Endothelial cell of umbilical vein (primary cell): ENCODE results near the gene PRRX2. TPM values are rescaled to one million over a fixed set of nuclear protein-coding genes. Genes with fewer than 3 reads are reported as not detected.

Experiments
- BruUV-seq: library from RNA; stranded (reverse); fragments of 400-500 nt; replicated peaks from 2 replicates; lab custom pipeline; 2021; lab: Mats Ljungman, UMichigan
- CTCF ChIA-PET: fragments of 300-600, 350-600 bp; sonication (Branson Sonifier 250); formaldehyde crosslinking; loops from one replicate; lab custom pipeline; 2021; ENCODE audit warnings: antibody characterized with exemption, inconsistent platforms; lab: Charles Lee
- POLR2A ChIA-PET: fragments of 300-600, 350-600 bp; sonication (Branson Sonifier 250); formaldehyde crosslinking; loops from one replicate; lab custom pipeline; 2021; ENCODE audit warnings: antibody characterized with exemption, inconsistent platforms; lab: Charles Lee
- DNase-seq: peaks from one replicate; pipeline ENCODE4 v3.0.0-alpha.2; 2011; ENCODE audit warnings: low read depth, low spot score
- FAIRE-seq: peaks from 2 replicates; lab custom pipeline; 2011; peaks lifted over from hg19 to GRCh38; lab: Jason Lieb, UNC
- H2AFZ ChIP-seq: 2 replicates; pipeline ENCODE4 v1.6.0; 2012; ENCODE audit warnings: low read depth, low read length, control low read depth, inconsistent platforms
- H3K27ac ChIP-seq: 2 replicates; pipeline ENCODE4 v1.5.1; 2011; ENCODE audit warnings: low read depth, mild to moderate bottlenecking, control low read depth, low read length, moderate library complexity; ENCODE audit not compliant: insufficient read depth
- H3K27me3 ChIP-seq, 2 experiments: 2 replicates each; pipeline versions ENCODE4 v1.6.0 to v1.6.1; 2011; ENCODE audit warnings: low read length in 2 of 2, mixed read lengths in 1 of 2; ENCODE audit not compliant: control insufficient read depth in 2 of 2, insufficient read depth in 2 of 2
- H3K36me3 ChIP-seq, 2 experiments: 2 replicates in 1 of 2; 3 replicates in 1 of 2; pipeline ENCODE4 v1.5.1; 2011; ENCODE audit warnings: low read length in 2 of 2, mild to moderate bottlenecking in 1 of 2, moderate library complexity in 1 of 2; ENCODE audit not compliant: control insufficient read depth in 2 of 2, insufficient read depth in 2 of 2; ENCODE audit errors: extremely low read depth in 1 of 2
- H3K4me1 ChIP-seq: 3 replicates; pipeline ENCODE4 v1.5.1; 2011; ENCODE audit warnings: mild to moderate bottlenecking, low read length; ENCODE audit not compliant: control insufficient read depth, insufficient read depth; ENCODE audit errors: extremely low read depth
- H3K4me2 ChIP-seq: 2 replicates; pipeline ENCODE4 v1.6.1; 2011; ENCODE audit warnings: low read length, control low read depth, mixed read lengths; ENCODE audit not compliant: insufficient read depth
- H3K4me3 ChIP-seq, 3 experiments: fragments of 200-600 bp in 1 of 3; sonication (generic), shearing (Covaris generic) in 1 of 3; replicated peaks in 1 of 3; 2 replicates each; pipeline ENCODE4 v1.5.1; 2011 to 2016; ENCODE audit warnings: control low read depth in 3 of 3, low read length in 3 of 3, mild to moderate bottlenecking in 2 of 3, inconsistent platforms in 1 of 3, low read depth in 1 of 3, moderate library complexity in 1 of 3; ENCODE audit not compliant: insufficient read depth in 1 of 3
- H3K79me2 ChIP-seq: 2 replicates; pipeline ENCODE4 v1.6.0; 2012; ENCODE audit warnings: low read length, inconsistent platforms; ENCODE audit not compliant: control insufficient read depth, insufficient read depth
- H3K9ac ChIP-seq: replicated peaks from 2 replicates; pipeline ENCODE3; 2011; ENCODE audit warnings: low read length, control low read depth; ENCODE audit not compliant: insufficient read depth; ENCODE audit errors: extremely low read depth
- H3K9me1 ChIP-seq: replicated peaks from 3 replicates; pipeline ENCODE4 v1.6.0; 2011; ENCODE audit warnings: mild to moderate bottlenecking, low read length; ENCODE audit not compliant: control insufficient read depth, insufficient read depth; ENCODE audit errors: extremely low read depth
- H3K9me3 ChIP-seq: replicated peaks from 2 replicates; pipeline ENCODE4 v1.5.1; 2012; ENCODE audit warnings: low read length, inconsistent platforms; ENCODE audit not compliant: control insufficient read depth, insufficient read depth
- H4K20me1 ChIP-seq: replicated peaks from 2 replicates; pipeline ENCODE3; 2011; ENCODE audit warnings: mild to moderate bottlenecking, low read length; ENCODE audit not compliant: control insufficient read depth, insufficient read depth; ENCODE audit errors: extremely low read depth
- CTCF ChIP-seq, 2 donors: IDR thresholded peaks; 1 replicate in 1 of 2; 2 replicates in 1 of 2; pipeline ENCODE4 v1.5.1; 2011; ENCODE audit warnings: low read length in 2 of 2, mild to moderate bottlenecking in 2 of 2, moderate library complexity in 2 of 2, control low read depth in 1 of 2, inconsistent platforms in 1 of 2, low read depth in 1 of 2; ENCODE audit not compliant: insufficient read depth in 1 of 2; ENCODE audit errors: extremely low read depth in 1 of 2
- EZH2 ChIP-seq: IDR thresholded peaks from 2 replicates; pipeline ENCODE4 v1.6.1; 2012; ENCODE audit warnings: borderline replicate concordance, low read depth, mild to moderate bottlenecking, moderate library complexity, low read length, inconsistent platforms; ENCODE audit not compliant: severe bottlenecking
- FOS ChIP-seq: IDR thresholded peaks from 2 replicates; pipeline ENCODE4 v1.6.1; 2011; ENCODE audit warnings: mild to moderate bottlenecking, low read length, moderate library complexity, borderline replicate concordance; ENCODE audit not compliant: insufficient read depth
- GATA2 ChIP-seq: IDR thresholded peaks from 2 replicates; pipeline ENCODE4 v1.7.0; 2011; ENCODE audit warnings: low read depth, mild to moderate bottlenecking, moderate library complexity, mixed read lengths, low read length; ENCODE audit not compliant: insufficient read length, insufficient read depth
- JUN ChIP-seq: IDR thresholded peaks from 2 replicates; pipeline ENCODE4 v1.6.1; 2011; ENCODE audit warnings: borderline replicate concordance, low read depth; ENCODE audit not compliant: insufficient read length, insufficient read depth
- MAX ChIP-seq: IDR thresholded peaks from 2 replicates; pipeline ENCODE4 v1.6.1; 2011; ENCODE audit not compliant: insufficient read depth, insufficient read length
- MYC ChIP-seq: IDR thresholded peaks from one replicate; pipeline ENCODE4 v1.6.1; 2011; ENCODE audit warnings: mild to moderate bottlenecking, low read depth, low read length
- POLR2A ChIP-seq: IDR thresholded peaks from 2 replicates; pipeline ENCODE4 v1.6.1; 2012; ENCODE audit warnings: low read depth, mild to moderate bottlenecking, control low read depth, low read length
- POLR2AphosphoS5 ChIP-seq: IDR thresholded peaks from 2 replicates; pipeline ENCODE4 v1.6.1; 2012; ENCODE audit warnings: low read depth, mild to moderate bottlenecking, control low read depth, low read length, moderate library complexity; ENCODE audit not compliant: insufficient read depth
- dilution Hi-C: fragments of 300-500 bp; cut with MboI; formaldehyde crosslinking; loops from one replicate; pipeline ENCODE4 v1.15.0; 2019; ENCODE audit warnings: low sequenced_read_pairs; ENCODE audit not compliant: extremely low pct_ligation_motif_present
- intact Hi-C: fragments of 100-400 bp; cut with micrococcal nuclease; formaldehyde crosslinking; loops from one replicate; pipeline ENCODE4 v1.10.0; 2022
- polyA plus RNA-seq, 4 experiments: library from polyadenylated mRNA; depleted of rRNA in 3 of 4; stranded (reverse) in 3 of 4; unstranded in 1 of 4; fragments of >200 nt; gene quantifications; 2 replicates each; pipeline versions ENCODE4 v1.2.1 to v1.2.3, GENCODE V29; 2011 to 2012; ENCODE audit warnings: missing spikeins in 1 of 4
- total RNA-seq: library from RNA; stranded (reverse); gene quantifications from 2 replicates; pipeline ENCODE4 v1.2.3, GENCODE V29; 2021

Gene PRRX2
- total and polyA plus RNA-seq, 2 donors (not counting 3 experiments of a cell fraction or from before 2014, with no cell fraction given) = 0.19 to 0.77 TPM

- Histone ChIP-seq H3K4me2 (no peak overlapping the region), H3K9me1 (no peaks in the 10 kb centered on the region), H4K20me1 (no peaks in the 10 kb centered on the region), H3K27ac (no peak overlapping the region), H3K36me3 (no peaks in the 10 kb centered on the region), H3K4me1 (no peaks in the 10 kb centered on the region), H3K4me3 (no peak overlapping the region), H3K79me2 (no peaks in the 10 kb centered on the region), H3K27me3 (no peaks in the 10 kb centered on the region), H2AFZ (no peak overlapping the region), H3K9me3 (no peaks in the 10 kb centered on the region), H3K9ac (no peak overlapping the region)
- ChIA-PET POLR2A (no interaction called here), CTCF (no interaction called here)
- FAIRE-seq = no peak
- no peak for TF ChIP-seq POLR2A
- TF ChIP-seq CTCF (IDR thresholded peaks at IDR 0.05; ENCODE audit: extremely low read depth in 1 of 2, insufficient read depth in 1 of 2, low read depth in 1 of 2, low read length in 2 of 2) = no peak
- TF ChIP-seq GATA2 = no peak
- no peak for TF ChIP-seq FOS
- no peak for TF ChIP-seq EZH2
- no peak for TF ChIP-seq POLR2AphosphoS5
- TF ChIP-seq MYC = no peak
- TF ChIP-seq JUN = no peak
- TF ChIP-seq MAX = no peak
- DNase-seq = no peak
- dilution Hi-C loops = no loop called here
- no TSS peak for BruUV-seq
- intact Hi-C loops = no loop called here
Measured at GRCh38 chr9:129688285-129689043, 23.0 kb downstream of the PRRX2 start.
